Adipocyte (in vitro differentiated cells): ENCODE data around the gene PCGF6.

ENCODE experiments used
- DNase-seq: peaks from one replicate; pipeline ENCODE4 v3.0.0-alpha.2; 2015; ENCODE audit warnings: low read depth
- H3K27me3 ChIP-seq: replicated peaks from 2 replicates; pipeline ENCODE4 v1.7.0; 2013; ENCODE audit warnings: mild to moderate bottlenecking, low read length, moderate library complexity; ENCODE audit not compliant: control insufficient read depth, insufficient read depth
- H3K36me3 ChIP-seq: 2 replicates; pipeline ENCODE4 v1.7.0; 2013; ENCODE audit warnings: low read length, mild to moderate bottlenecking, moderate library complexity; ENCODE audit not compliant: control insufficient read depth, insufficient read depth, severe bottlenecking
- H3K4me1 ChIP-seq: 2 replicates; pipeline ENCODE4 v1.7.0; 2013; ENCODE audit warnings: mild to moderate bottlenecking, low read length, moderate library complexity; ENCODE audit not compliant: control insufficient read depth, insufficient read depth
- H3K4me3 ChIP-seq: 2 replicates; pipeline ENCODE4 v1.7.0; 2013; ENCODE audit warnings: mild to moderate bottlenecking, low read length, moderate library complexity
- H3K9ac ChIP-seq: 2 replicates; pipeline ENCODE4 v1.7.0; 2013; ENCODE audit warnings: mild to moderate bottlenecking, low read length, moderate library complexity
- H3K9me3 ChIP-seq: 2 replicates; pipeline ENCODE4 v1.7.0; 2013; ENCODE audit warnings: mild to moderate bottlenecking, low read length, moderate library complexity; ENCODE audit not compliant: control insufficient read depth

Gene PCGF6

DNA sequence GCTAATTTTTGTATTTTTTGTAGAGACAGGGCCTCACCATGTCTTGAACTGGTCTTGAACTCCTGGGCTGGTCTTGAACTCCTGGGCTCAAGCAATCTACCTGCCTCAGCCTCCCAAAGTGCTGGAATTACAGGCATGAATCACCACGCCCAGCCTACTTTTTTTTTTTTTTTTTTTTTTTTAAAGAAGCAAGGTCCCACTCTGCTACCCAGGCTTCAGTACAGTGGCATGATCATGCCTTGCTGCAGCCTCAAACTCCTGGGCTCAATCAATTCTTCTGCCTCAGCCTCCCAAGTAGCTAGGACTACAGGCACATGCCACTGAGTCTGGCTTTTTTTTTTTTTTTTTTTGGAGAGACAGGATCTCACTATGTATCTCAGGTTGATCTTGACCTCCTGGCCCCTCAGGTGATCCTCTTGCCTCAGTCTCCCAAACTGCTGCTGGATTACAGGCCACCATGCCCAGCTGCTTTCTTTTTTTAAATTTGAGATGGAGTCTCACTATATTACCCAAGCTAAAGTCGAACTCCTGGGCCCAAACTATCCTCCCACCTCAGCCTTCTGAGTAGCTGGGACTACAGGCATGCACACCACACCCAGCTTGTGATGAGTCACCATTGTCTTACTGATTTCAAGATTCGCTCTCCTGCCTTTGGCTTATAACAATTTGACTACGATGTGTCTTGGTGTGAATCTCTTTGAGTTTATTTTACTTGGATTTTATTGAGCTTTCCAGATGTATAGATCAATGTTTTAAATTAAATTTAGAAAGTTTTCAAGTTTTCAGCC, 96.2 kb downstream of the PCGF6 start:
- no peak overlapping the region for H3K4me3 ChIP-seq
- no peaks in the 10 kb centered on the region for H3K4me1 ChIP-seq
- H3K9me3 ChIP-seq: peaks cover 7% of the 10 kb centered on the region
- no peaks in the 10 kb centered on the region for H3K27me3 ChIP-seq
- no peak overlapping the region for H3K9ac ChIP-seq
- no peaks in the 10 kb centered on the region for H3K36me3 ChIP-seq
- peak; percentile 40 for DNase-seq

DNA sequence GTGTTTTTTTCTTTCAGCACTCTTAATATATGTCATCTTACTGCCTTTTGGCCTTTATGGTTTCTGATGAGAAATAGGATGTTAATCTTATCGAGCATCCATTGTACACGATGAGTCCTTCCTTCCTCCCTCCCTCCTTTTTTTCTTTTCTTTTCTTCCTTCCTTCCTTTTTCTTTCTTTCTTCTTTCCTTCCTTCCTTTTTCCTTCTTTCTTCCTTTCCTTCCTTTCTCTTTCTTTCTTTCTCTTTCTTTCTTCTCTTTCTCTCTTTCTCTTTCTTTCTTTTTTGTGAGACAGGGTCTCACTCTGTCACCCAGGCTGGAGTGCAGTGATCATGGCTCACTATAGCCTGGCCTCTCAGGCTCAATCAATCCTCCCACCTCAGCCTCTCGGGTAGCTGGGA, 96.8 kb downstream of the PCGF6 start:
- Histone ChIP-seq H3K9ac (no peak overlapping the region), H3K4me1 (no peaks in the 10 kb centered on the region), H3K27me3 (no peaks in the 10 kb centered on the region), H3K4me3 (no peak overlapping the region), H3K9me3 (peaks cover 6% of the 10 kb centered on the region), H3K36me3 (no peaks in the 10 kb centered on the region)
- no peak for DNase-seq
